ENCODE results near the gene HOXD11. TPM values are rescaled to one million over a fixed set of nuclear protein-coding genes. Genes with fewer than 3 reads are reported as not detected.

The HOXD11 gene
- total RNA-seq, 1 experiment from 2014 or later: not detected

DNA sequence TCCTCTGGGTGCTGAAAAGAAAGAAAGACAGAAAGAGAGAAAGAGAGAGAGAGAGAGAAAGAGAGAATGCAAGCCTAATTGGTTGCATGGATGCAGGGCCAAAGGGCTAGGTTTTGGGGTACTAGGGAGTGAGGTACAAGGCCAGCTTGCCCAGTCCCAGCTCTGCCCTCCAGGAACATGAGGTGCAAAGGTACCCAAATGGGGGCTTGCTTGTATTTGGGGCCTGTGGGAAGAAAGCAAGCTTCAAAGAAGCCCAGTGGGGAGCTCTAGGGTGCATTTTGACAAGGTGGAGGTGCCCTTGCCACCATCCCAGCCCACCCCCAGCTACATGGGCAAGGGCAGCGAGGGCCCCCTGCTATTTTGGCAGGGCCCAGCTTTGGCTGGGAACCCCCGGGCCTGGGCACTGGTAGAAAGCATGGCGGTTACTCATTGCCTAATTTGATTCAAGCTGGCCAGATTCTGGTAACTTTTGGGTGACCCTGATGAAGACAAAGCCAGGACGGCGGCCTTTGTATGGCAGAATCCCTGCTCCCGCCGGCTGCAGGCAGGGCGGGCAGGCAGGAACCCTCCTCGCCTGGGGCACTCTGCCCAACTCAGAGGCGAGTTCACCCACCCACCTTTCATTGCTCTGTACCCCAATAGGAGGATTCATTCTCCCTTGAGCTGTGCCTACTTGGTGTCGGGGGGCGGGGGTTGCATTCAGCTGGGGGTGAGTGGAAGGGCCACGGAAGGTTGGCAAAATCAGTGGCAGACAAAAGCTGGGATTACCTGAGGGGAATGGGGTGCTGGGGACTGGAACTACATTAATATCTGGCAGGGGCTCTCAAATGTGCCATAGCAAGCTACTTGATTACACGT, 43.7 kb downstream of the HOXD11 start:
- no peak for ATAC-seq
- no peak for DNase-seq (ENCODE audit: low spot score)
- CTCF ChIA-PET: interaction anchor here (1.0 to 2.0 kb wide), 5 partner anchors 10 to 403 kb away, joined by 3 to 5 read pairs (median 4); no protein-coding TSS in a partner anchor
- TF ChIP-seq AR (CRISPR knock-in tag; IDR thresholded peaks at IDR 0.05) (no peak), USF1 (CRISPR knock-in tag; IDR thresholded peaks at IDR 0.05) (no peak), OVOL2 (CRISPR knock-in tag; IDR thresholded peaks at IDR 0.05; ENCODE audit: borderline replicate concordance) (no peak), MYBL2 (CRISPR knock-in tag; IDR thresholded peaks at IDR 0.05) (no peak), NFATC4 (CRISPR knock-in tag; IDR thresholded peaks at IDR 0.05) (no peak)
- TF ChIP-seq, protein P1, sequence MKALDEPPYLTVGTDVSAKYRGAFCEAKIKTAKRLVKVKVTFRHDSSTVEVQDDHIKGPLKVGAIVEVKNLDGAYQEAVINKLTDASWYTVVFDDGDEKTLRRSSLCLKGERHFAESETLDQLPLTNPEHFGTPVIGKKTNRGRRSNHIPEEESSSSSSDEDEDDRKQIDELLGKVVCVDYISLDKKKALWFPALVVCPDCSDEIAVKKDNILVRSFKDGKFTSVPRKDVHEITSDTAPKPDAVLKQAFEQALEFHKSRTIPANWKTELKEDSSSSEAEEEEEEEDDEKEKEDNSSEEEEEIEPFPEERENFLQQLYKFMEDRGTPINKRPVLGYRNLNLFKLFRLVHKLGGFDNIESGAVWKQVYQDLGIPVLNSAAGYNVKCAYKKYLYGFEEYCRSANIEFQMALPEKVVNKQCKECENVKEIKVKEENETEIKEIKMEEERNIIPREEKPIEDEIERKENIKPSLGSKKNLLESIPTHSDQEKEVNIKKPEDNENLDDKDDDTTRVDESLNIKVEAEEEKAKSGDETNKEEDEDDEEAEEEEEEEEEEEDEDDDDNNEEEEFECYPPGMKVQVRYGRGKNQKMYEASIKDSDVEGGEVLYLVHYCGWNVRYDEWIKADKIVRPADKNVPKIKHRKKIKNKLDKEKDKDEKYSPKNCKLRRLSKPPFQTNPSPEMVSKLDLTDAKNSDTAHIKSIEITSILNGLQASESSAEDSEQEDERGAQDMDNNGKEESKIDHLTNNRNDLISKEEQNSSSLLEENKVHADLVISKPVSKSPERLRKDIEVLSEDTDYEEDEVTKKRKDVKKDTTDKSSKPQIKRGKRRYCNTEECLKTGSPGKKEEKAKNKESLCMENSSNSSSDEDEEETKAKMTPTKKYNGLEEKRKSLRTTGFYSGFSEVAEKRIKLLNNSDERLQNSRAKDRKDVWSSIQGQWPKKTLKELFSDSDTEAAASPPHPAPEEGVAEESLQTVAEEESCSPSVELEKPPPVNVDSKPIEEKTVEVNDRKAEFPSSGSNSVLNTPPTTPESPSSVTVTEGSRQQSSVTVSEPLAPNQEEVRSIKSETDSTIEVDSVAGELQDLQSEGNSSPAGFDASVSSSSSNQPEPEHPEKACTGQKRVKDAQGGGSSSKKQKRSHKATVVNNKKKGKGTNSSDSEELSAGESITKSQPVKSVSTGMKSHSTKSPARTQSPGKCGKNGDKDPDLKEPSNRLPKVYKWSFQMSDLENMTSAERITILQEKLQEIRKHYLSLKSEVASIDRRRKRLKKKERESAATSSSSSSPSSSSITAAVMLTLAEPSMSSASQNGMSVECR (CRISPR knock-in tag; IDR thresholded peaks at IDR 0.05; ENCODE audit: borderline replicate concordance): no peak
- 0 out of 2 replicates have a peak overlapping the region, but pooled peaks have one; percentile 14 for H3K4me3 Mint-ChIP-seq
- H3K27me3 Mint-ChIP-seq (ENCODE audit: low read depth): peaks cover 100% of the 10 kb centered on the region
- peaks cover 32% of the 10 kb centered on the region for H3K4me1 Mint-ChIP-seq
- POLR2A ChIA-PET: interaction anchor here (1.6 kb wide), 1 partner anchor 12 kb away, joined by 3 read pairs; no protein-coding TSS in a partner anchor
- H3K36me3 Mint-ChIP-seq: no peaks in the 10 kb centered on the region
- H3K27ac Mint-ChIP-seq: no peak overlapping the region
- no peaks in the 10 kb centered on the region for H3K9me3 Mint-ChIP-seq

DNA sequence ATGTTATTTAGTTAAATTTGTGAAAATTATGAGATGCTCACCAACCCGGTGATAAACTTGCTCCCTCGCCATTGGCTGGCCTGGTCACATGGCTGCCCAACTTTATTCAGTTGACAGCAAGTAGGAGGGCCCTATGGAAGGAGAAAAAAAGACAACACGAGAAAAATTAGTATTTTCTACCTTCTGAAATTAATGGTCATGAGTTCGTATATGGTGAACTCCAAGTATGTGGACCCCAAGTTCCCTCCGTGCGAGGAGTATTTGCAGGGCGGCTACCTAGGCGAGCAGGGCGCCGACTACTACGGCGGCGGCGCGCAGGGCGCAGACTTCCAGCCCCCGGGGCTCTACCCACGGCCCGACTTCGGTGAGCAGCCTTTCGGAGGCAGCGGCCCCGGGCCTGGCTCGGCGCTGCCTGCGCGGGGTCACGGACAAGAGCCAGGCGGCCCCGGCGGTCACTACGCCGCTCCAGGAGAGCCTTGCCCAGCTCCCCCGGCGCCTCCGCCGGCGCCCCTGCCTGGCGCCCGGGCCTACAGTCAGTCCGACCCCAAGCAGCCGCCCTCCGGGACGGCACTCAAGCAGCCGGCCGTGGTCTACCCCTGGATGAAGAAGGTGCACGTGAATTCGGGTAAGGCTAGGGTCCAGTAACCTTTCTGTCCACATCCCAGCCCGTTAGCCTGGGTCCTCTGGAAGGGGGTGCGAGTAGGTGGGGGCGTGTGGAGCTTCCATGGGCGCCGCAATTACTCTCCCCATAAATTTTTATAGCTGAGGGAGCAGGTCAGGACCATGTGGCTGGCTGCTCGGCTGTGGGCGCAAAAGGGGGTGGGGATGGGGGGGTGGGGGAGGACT, 44.6 kb downstream of the HOXD11 start, which contains the start of gene HOXD4:
TSS of gene HOXD4 (plus strand) at position 109 of the 846 bp plus-strand sequence. CDS start at position 193, 84 bp downstream.
- no peaks in the 10 kb centered on the region for H3K9me3 Mint-ChIP-seq
- POLR2A ChIA-PET: no interaction called here
- H3K36me3 Mint-ChIP-seq: no peaks in the 10 kb centered on the region
- CTCF ChIA-PET: interaction anchor here (1.2 to 2.0 kb wide), 3 partner anchors 11 to 403 kb away, joined by 4 to 5 read pairs (median 4); no protein-coding TSS in a partner anchor
- 0 out of 2 replicates have a peak, but pooled peaks have one; percentile 26 for TF ChIP-seq NFYB (CRISPR knock-in tag; conservative IDR thresholded peaks at IDR 0.05; ENCODE audit: low read depth)
- TF ChIP-seq, protein P2, sequence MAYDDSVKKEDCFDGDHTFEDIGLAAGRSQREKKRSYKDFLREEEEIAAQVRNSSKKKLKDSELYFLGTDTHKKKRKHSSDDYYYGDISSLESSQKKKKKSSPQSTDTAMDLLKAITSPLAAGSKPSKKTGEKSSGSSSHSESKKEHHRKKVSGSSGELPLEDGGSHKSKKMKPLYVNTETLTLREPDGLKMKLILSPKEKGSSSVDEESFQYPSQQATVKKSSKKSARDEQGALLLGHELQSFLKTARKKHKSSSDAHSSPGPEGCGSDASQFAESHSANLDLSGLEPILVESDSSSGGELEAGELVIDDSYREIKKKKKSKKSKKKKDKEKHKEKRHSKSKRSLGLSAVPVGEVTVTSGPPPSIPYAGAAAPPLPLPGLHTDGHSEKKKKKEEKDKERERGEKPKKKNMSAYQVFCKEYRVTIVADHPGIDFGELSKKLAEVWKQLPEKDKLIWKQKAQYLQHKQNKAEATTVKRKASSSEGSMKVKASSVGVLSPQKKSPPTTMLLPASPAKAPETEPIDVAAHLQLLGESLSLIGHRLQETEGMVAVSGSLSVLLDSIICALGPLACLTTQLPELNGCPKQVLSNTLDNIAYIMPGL (CRISPR knock-in tag; IDR thresholded peaks at IDR 0.05): 0 out of 2 replicates have a peak, but pooled peaks have one; percentile 28
- TF ChIP-seq NFE2L1 (CRISPR knock-in tag; IDR thresholded peaks at IDR 0.05): no peak
- TF ChIP-seq GTF2I (CRISPR knock-in tag; conservative IDR thresholded peaks at IDR 0.05): no peak
- TF ChIP-seq USF1 (CRISPR knock-in tag; IDR thresholded peaks at IDR 0.05): peak; percentile 76; the same call in 1 of the 2 replicates
- no peak for TF ChIP-seq CREB1 (CRISPR knock-in tag; IDR thresholded peaks at IDR 0.05)
- peak; percentile 77 for TF ChIP-seq USF2 (CRISPR knock-in tag; IDR thresholded peaks at IDR 0.05)
- TF ChIP-seq GABPB1 (CRISPR knock-in tag; IDR thresholded peaks at IDR 0.05): no peak
- H3K27me3 Mint-ChIP-seq (ENCODE audit: low read depth): peaks cover 100% of the 10 kb centered on the region
- ATAC-seq: peak; percentile 11
- no peak for DNase-seq (ENCODE audit: low spot score)
- H3K27ac Mint-ChIP-seq: no peak within 1 kb of the TSS
- peaks cover 34% of the 10 kb centered on the region for H3K4me1 Mint-ChIP-seq
- peak within 1 kb of the TSS; percentile 45 for H3K4me3 Mint-ChIP-seq

All from WTC11 (cell line).